ENCODE measurements around the gene PPP1R1B. TPM values are rescaled to one million over a fixed set of nuclear protein-coding genes. Genes with fewer than 3 reads are reported as not detected.

PPP1R1B gene
- total and polyA plus RNA-seq, 9 of the 15 experiments (the other 6 are each of a cell fraction or from before 2014, with no cell fraction given): 0.07 to 0.18 (median 0.10) TPM; not detected in 4

GRCh38 chr17:39678340-39679116, 51.8 kb downstream of the PPP1R1B start:
- no peaks in the 10 kb centered on the region for H4K20me1 ChIP-seq (replicated peaks; ENCODE audit: control insufficient read depth, insufficient read depth, low read length)
- BruUV-seq (replicated peaks): no TSS peak
- no peak for ATAC-seq
- peak overlapping the region in 1 of 2 experiments; percentile 70; a peak in 2 of 4 replicates for H3K9ac ChIP-seq (ENCODE audit: insufficient read depth in 1 of 2, low read depth in 2 of 2, low read length in 2 of 2)
- no peak for DNase-seq (ENCODE audit: extremely low read depth in 1 of 4, low spot score in 3 of 4)
- H3K9me1 ChIP-seq (ENCODE audit: control insufficient read depth, insufficient read depth, low read length): no peaks in the 10 kb centered on the region
- peaks cover 36 to 50% of the 10 kb centered on the region in 2 experiments; a peak in 4 of 5 replicates for H3K4me1 ChIP-seq (replicated peaks in 1 of 2; ENCODE audit: control insufficient read depth in 2 of 2, insufficient read depth in 2 of 2, low read length in 2 of 2)
- TF ChIP-seq ZNF277 (CRISPR knock-in tag; IDR thresholded peaks at IDR 0.05; ENCODE audit: borderline replicate concordance) (no peak), SMAD3 (CRISPR knock-in tag; conservative IDR thresholded peaks at IDR 0.05) (no peak), ILF3 (IDR thresholded peaks at IDR 0.05; ENCODE audit: borderline replicate concordance) (no peak)
- H3K27ac ChIP-seq (ENCODE audit: extremely low read depth, low read depth, low read length): no peak overlapping the region
- 77% methylated on average over 12 of the region's 13 CpGs for WGBS (ENCODE audit: insufficient coverage, low coverage, missing lambda C conversion rate)
- no peaks in the 10 kb centered on the region for H3K79me2 ChIP-seq (ENCODE audit: control insufficient read depth, insufficient read depth, low read length)
- ChIA-PET CTCF (ENCODE audit: low intra/inter-chr PET ratio) (interaction anchor here (0.6 kb wide), 1 partner anchor 205 kb away, joined by 4 read pairs; no protein-coding TSS in a partner anchor), POLR2A (interaction anchor here (0.6 to 2.2 kb wide), 5 partner anchors 9 to 57 kb away, joined by 3 to 16 read pairs (median 3); partner anchors contain the start of gene PGAP3)
- H3K36me3 ChIP-seq (ENCODE audit: control insufficient read depth, insufficient read depth, low read length): peaks cover 5% of the 10 kb centered on the region; the same call in 2 of the 3 replicates
- peak; percentile 62 for FAIRE-seq
- no peaks in the 10 kb centered on the region for H3K9me3 ChIP-seq (replicated peaks; ENCODE audit: control insufficient read depth, insufficient read depth, low read depth, low read length)
- intact Hi-C loops (cut with micrococcal nuclease): no loop called here
- H3K4me2 ChIP-seq (ENCODE audit: insufficient read depth, low read length): no peak overlapping the region
- in situ Hi-C loops (cut with MboI): no loop called here
- no peaks in the 10 kb centered on the region for H3K27me3 ChIP-seq (ENCODE audit: control insufficient read depth in 2 of 2, insufficient read depth in 2 of 2, low read length in 2 of 2)
- H2AFZ ChIP-seq (ENCODE audit: low read depth, low read length): no peak overlapping the region
- no peak overlapping the region for H3K4me3 ChIP-seq
